Measurements from ENCODE around the gene COLEC12.

- TF ChIP-seq EED (IDR thresholded peaks at IDR 0.05; ENCODE audit: low read depth), result no peak
- TF ChIP-seq CTCF (IDR thresholded peaks at IDR 0.05 in 2 of 3, conservative IDR thresholded peaks at IDR 0.05 in 1 of 3; ENCODE audit: control insufficient read depth in 2 of 3, extremely low read depth in 1 of 3, insufficient read depth in 1 of 3, low read depth in 3 of 3, low read length in 3 of 3), result no peak
- no peak for TF ChIP-seq PKNOX1 (IDR thresholded peaks at IDR 0.05)
These were observed 43.4 kb downstream of the COLEC12 start for GRCh38 chr18:457140-457519.

All from GM12878 (cell line).